Gastrocnemius medialis (tissue), 4 donors: ENCODE results near the gene CFHR1. TPM values are rescaled to one million over a fixed set of nuclear protein-coding genes. Genes with fewer than 3 reads are reported as not detected.

Source experiments
- ATAC-seq, 2 donors: fragments of 150-250 bp; one replicate each; pipeline ENCODE4 v1.9.1; 2016
- DNase-seq, 2 donors: peaks; one replicate each; pipeline ENCODE4 v3.0.0-alpha.2; 2019
- H3K27ac ChIP-seq, 4 donors: fragments of 200-600 bp; sonication (generic); 1 replicate in 1 of 4; 2 replicates in 3 of 4; pipeline ENCODE4 v1.5.1; 2016 to 2018; ENCODE audit warnings: mild to moderate bottlenecking in 2 of 4, moderate library complexity in 1 of 4
- H3K27me3 ChIP-seq, 3 donors: fragments of 200-600 bp; sonication (generic) in 2 of 3; 1 replicate in 1 of 3; 2 replicates in 2 of 3; pipeline versions ENCODE4 v1.5.1 to v1.6.0; 2016 to 2019; ENCODE audit warnings: mild to moderate bottlenecking in 1 of 3, moderate library complexity in 1 of 3
- H3K36me3 ChIP-seq, 2 donors: fragments of 200-600 bp; sonication (generic) in 1 of 2; one replicate each; pipeline ENCODE4 v1.5.1; 2017 to 2018
- H3K4me1 ChIP-seq, 2 donors: fragments of 200-600 bp; sonication (generic) in 1 of 2; one replicate each; pipeline ENCODE4 v1.5.1; 2016 to 2017; ENCODE audit warnings: mild to moderate bottlenecking in 2 of 2
- H3K4me3 ChIP-seq, 4 donors: fragments of 200-600 bp; sonication (generic) in 3 of 4; 1 replicate in 1 of 4; 2 replicates in 3 of 4; pipeline ENCODE4 v1.5.1; 2016 to 2019; ENCODE audit warnings: mild to moderate bottlenecking in 2 of 4
- H3K9me3 ChIP-seq, 3 donors: fragments of 200-600 bp; sonication (generic) in 2 of 3; 1 replicate in 1 of 3; 2 replicates in 2 of 3; pipeline ENCODE4 v1.5.1; 2016 to 2019
- POLR2A ChIP-seq, 2 donors: fragments of 450-650 bp; IDR thresholded peaks; one replicate each; pipeline ENCODE4 v1.6.1; 2017; ENCODE audit warnings: antibody characterized with exemption in 2 of 2, mild to moderate bottlenecking in 2 of 2, moderate library complexity in 2 of 2
- in situ Hi-C, 4 donors: fragments of 200-750 bp; cut with MboI; loops; one replicate each; pipeline versions ENCODE4 v1.15.0 to v1.8.0; 2017; ENCODE audit warnings: low sequenced_read_pairs in 4 of 4
- intact Hi-C: fragments of 100-400 bp; cut with DNase I; formaldehyde crosslinking; loops from one replicate; pipeline ENCODE4 v1.15.1; 2023; ENCODE audit warnings: low total_unique reads
- total RNA-seq, 4 donors: library from RNA; depleted of rRNA; stranded (reverse); fragments of >200 nt; gene quantifications; one replicate each; pipeline versions ENCODE4 v1.1.0 to v1.2.3, GENCODE V29; 2016
- TF ChIP-seq, protein P1 (sequence below), 5 experiments: fragments of 450-650 bp in 3 of 5; fragments of 200-600 bp in 2 of 5; sonication (generic) in 2 of 5; IDR thresholded peaks in 4 of 5; conservative IDR thresholded peaks in 1 of 5; 1 replicate in 4 of 5; 2 replicates in 1 of 5; pipeline ENCODE4 v1.5.1; 2016 to 2019; ENCODE audit warnings: antibody characterized with exemption in 5 of 5, mild to moderate bottlenecking in 3 of 5, moderate library complexity in 3 of 5

The CFHR1 gene
- total RNA-seq, 4 donors from 2014 or later: 0.52 to 1.6 TPM; not detected in 2

- in situ Hi-C loops (no loop called here), intact Hi-C loops (no loop called here)
- ATAC-seq: no peak
- no peak for TF ChIP-seq POLR2A (IDR thresholded peaks at IDR 0.05)
- TF ChIP-seq, protein P1, sequence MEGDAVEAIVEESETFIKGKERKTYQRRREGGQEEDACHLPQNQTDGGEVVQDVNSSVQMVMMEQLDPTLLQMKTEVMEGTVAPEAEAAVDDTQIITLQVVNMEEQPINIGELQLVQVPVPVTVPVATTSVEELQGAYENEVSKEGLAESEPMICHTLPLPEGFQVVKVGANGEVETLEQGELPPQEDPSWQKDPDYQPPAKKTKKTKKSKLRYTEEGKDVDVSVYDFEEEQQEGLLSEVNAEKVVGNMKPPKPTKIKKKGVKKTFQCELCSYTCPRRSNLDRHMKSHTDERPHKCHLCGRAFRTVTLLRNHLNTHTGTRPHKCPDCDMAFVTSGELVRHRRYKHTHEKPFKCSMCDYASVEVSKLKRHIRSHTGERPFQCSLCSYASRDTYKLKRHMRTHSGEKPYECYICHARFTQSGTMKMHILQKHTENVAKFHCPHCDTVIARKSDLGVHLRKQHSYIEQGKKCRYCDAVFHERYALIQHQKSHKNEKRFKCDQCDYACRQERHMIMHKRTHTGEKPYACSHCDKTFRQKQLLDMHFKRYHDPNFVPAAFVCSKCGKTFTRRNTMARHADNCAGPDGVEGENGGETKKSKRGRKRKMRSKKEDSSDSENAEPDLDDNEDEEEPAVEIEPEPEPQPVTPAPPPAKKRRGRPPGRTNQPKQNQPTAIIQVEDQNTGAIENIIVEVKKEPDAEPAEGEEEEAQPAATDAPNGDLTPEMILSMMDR (IDR thresholded peaks at IDR 0.05 in 4 of 5, conservative IDR thresholded peaks at IDR 0.05 in 1 of 5): no peak
- Histone ChIP-seq H3K36me3 (no peaks in the 10 kb centered on the region), H3K4me1 (no peaks in the 10 kb centered on the region), H3K4me3 (no peak overlapping the region), H3K9me3 (no peaks in the 10 kb centered on the region), H3K27ac (no peak overlapping the region), H3K27me3 (no peaks in the 10 kb centered on the region)
- DNase-seq: no peak
Measured at GRCh38 chr1:196861429-196861828, 41.9 kb downstream of the CFHR1 start.

GRCh38 chr1:196866974-196867373, 47.4 kb downstream of the CFHR1 start:
- ATAC-seq (no peak), DNase-seq (no peak)
- Histone ChIP-seq H3K36me3 (no peaks in the 10 kb centered on the region), H3K27me3 (no peaks in the 10 kb centered on the region), H3K9me3 (no peaks in the 10 kb centered on the region), H3K4me3 (no peak overlapping the region), H3K4me1 (no peaks in the 10 kb centered on the region), H3K27ac (no peak overlapping the region)
- TF ChIP-seq, protein P1 (IDR thresholded peaks at IDR 0.05 in 4 of 5, conservative IDR thresholded peaks at IDR 0.05 in 1 of 5): no peak
- TF ChIP-seq POLR2A (IDR thresholded peaks at IDR 0.05): no peak
- intact Hi-C loops: no loop called here
- in situ Hi-C loops: no loop called here

- in situ Hi-C loops (no loop called here), intact Hi-C loops (no loop called here)
- ATAC-seq: no peak
- TF ChIP-seq, protein P1 (IDR thresholded peaks at IDR 0.05 in 4 of 5, conservative IDR thresholded peaks at IDR 0.05 in 1 of 5): no peak
- TF ChIP-seq POLR2A (IDR thresholded peaks at IDR 0.05): no peak
- Histone ChIP-seq H3K9me3 (no peaks in the 10 kb centered on the region), H3K27me3 (no peaks in the 10 kb centered on the region), H3K27ac (no peak overlapping the region), H3K36me3 (no peaks in the 10 kb centered on the region), H3K4me3 (no peak overlapping the region), H3K4me1 (no peaks in the 10 kb centered on the region)
- no peak for DNase-seq
Measured at GRCh38 chr1:196873385-196873784, 53.9 kb downstream of the CFHR1 start.

DNA sequence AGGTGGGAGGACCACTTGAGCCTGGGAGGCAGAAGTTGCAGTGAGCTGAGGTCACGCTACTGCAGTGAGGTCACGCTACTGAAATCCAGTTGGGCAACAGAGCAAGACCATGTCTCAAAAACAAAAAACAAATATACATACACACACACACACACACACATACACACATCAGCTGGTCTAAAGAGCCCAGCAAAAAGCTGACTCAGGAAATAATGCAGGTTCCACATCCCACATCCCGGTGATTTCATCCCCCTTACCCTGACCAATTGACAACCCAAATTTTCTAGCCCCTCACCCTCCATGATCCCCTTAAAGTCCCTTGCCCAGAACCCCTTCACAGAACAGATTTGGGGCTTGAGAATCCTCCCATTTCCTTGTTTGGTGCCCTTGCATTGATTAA, 56.4 kb downstream of the CFHR1 start:
- no peak for DNase-seq
- Histone ChIP-seq H3K27me3 (no peaks in the 10 kb centered on the region), H3K4me3 (no peak overlapping the region), H3K4me1 (no peaks in the 10 kb centered on the region), H3K27ac (no peak overlapping the region), H3K9me3 (no peaks in the 10 kb centered on the region), H3K36me3 (no peaks in the 10 kb centered on the region)
- ATAC-seq: no peak
- in situ Hi-C loops: no loop called here
- intact Hi-C loops: no loop called here
- no peak for TF ChIP-seq POLR2A (IDR thresholded peaks at IDR 0.05)
- TF ChIP-seq, protein P1 (IDR thresholded peaks at IDR 0.05 in 4 of 5, conservative IDR thresholded peaks at IDR 0.05 in 1 of 5): no peak

DNA sequence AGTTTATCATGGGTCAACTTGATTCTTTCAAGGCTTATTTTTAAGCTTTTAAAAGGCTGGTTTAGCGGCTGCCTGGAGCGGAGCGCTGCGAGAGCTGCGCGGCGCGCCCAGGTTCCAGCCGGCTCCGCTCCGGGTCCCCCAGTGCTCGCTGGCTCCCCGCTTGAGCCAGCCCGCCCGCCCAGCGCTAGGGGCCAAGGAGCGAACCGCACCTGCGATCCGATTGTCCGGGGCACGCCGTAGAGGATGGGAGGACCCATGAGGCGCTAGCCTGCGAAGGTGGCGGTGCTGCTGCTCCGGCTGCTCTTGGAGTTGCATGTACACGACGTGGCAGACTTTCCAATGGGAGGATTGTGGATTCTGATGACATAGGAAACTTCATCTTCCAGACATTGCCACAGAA, 58.4 kb downstream of the CFHR1 start:
- H3K4me3 ChIP-seq: no peak overlapping the region
- intact Hi-C loops (no loop called here), in situ Hi-C loops (no loop called here)
- H3K9me3 ChIP-seq: no peaks in the 10 kb centered on the region
- no peaks in the 10 kb centered on the region for H3K36me3 ChIP-seq
- ATAC-seq: no peak
- no peak for DNase-seq
- H3K27me3 ChIP-seq: no peaks in the 10 kb centered on the region
- no peaks in the 10 kb centered on the region for H3K4me1 ChIP-seq
- TF ChIP-seq POLR2A (IDR thresholded peaks at IDR 0.05): no peak
- H3K27ac ChIP-seq: no peak overlapping the region

Other genes starting within 250 kb of the CFHR1 start
- gene KCNT2, start 211.3 kb upstream of the CFHR1 start, total RNA-seq: under 1 TPM in 3 of 4 donors, not detected in 1; 0.35 to 0.88 (median 0.51) TPM
- 10 to 100 TPM; 12.2 to 35.1 (median 24.3) TPM for gene CFH, start 167.7 kb upstream of the CFHR1 start, total RNA-seq
- 1 to 10 TPM in 1 of 4 donors, under 1 TPM in 1, not detected in 2; 0.49 to 1.5 TPM for gene CFHR3, start 44.9 kb upstream of the CFHR1 start, total RNA-seq
- under 1 TPM in 1 of 4 donors, not detected in 3; 0.20 TPM for gene CFHR4, start 68.3 kb downstream of the CFHR1 start, total RNA-seq
- gene CFHR2, start 124.0 kb downstream of the CFHR1 start, total RNA-seq: under 1 TPM in 2 of 4 donors, not detected in 2; 0.59 to 0.69 TPM
- not detected for gene CFHR5, start 157.8 kb downstream of the CFHR1 start, total RNA-seq
- not detected for gene F13B, start 247.5 kb downstream of the CFHR1 start, total RNA-seq